DOHH2 (cell line): ENCODE measurements around the gene HSBP1L1.

ENCODE experiments used
- H3F3A ChIP-seq: fragments of 200-600 bp; sonication (generic), shearing (Covaris generic); 2 replicates; pipeline ENCODE4 v1.6.0; 2016; ENCODE audit warnings: antibody characterized with exemption, mild to moderate bottlenecking; ENCODE audit not compliant: control insufficient read depth, insufficient read depth
- H3K27ac ChIP-seq: fragments of 200-600 bp; sonication (generic); 2 replicates; pipeline ENCODE4 v1.5.1; 2014; ENCODE audit warnings: low read depth, mild to moderate bottlenecking, low read length, moderate library complexity
- H3K27me3 ChIP-seq: fragments of 200-600 bp; sonication (generic); 2 replicates; pipeline ENCODE4 v1.6.1; 2014; ENCODE audit warnings: mild to moderate bottlenecking, low read length, mixed read lengths; ENCODE audit not compliant: control insufficient read depth
- H3K36me3 ChIP-seq: fragments of 200-600 bp; sonication (generic); 2 replicates; pipeline ENCODE4 v1.6.1; 2014; ENCODE audit warnings: mild to moderate bottlenecking, low read length, moderate library complexity, mixed read lengths; ENCODE audit not compliant: control insufficient read depth
- H3K4me1 ChIP-seq: fragments of 200-600 bp; sonication (generic); 2 replicates; pipeline ENCODE4 v1.6.1; 2014; ENCODE audit warnings: mild to moderate bottlenecking, low read length, mixed read lengths; ENCODE audit not compliant: control insufficient read depth
- H3K4me2 ChIP-seq: fragments of 200-600 bp; sonication (generic); 2 replicates; pipeline ENCODE4 v1.6.0; 2014; ENCODE audit warnings: mild to moderate bottlenecking, low read length, moderate library complexity
- H3K4me3 ChIP-seq: fragments of 200-600 bp; sonication (generic); 2 replicates; pipeline ENCODE4 v1.5.1; 2014; ENCODE audit warnings: mild to moderate bottlenecking, low read length, mixed read lengths
- H3K79me2 ChIP-seq: fragments of 200-600 bp; sonication (generic); 2 replicates; pipeline ENCODE4 v1.6.1; 2014; ENCODE audit warnings: mild to moderate bottlenecking, low read length, mixed read lengths; ENCODE audit not compliant: control insufficient read depth
- H3K9me2 ChIP-seq: fragments of 200-600 bp; sonication (generic); replicated peaks from 2 replicates; pipeline ENCODE4 v1.6.1; 2014; ENCODE audit warnings: mild to moderate bottlenecking, low read length, mixed read lengths; ENCODE audit not compliant: control insufficient read depth
- H3K9me3 ChIP-seq: fragments of 200-600 bp; sonication (generic); 2 replicates; pipeline ENCODE4 v1.6.1; 2014; ENCODE audit warnings: antibody characterized with exemption, low read length, mixed read lengths; ENCODE audit not compliant: control insufficient read depth, insufficient read depth
- H4K20me1 ChIP-seq: fragments of 200-600 bp; sonication (generic); 2 replicates; pipeline ENCODE4 v1.6.0; 2014; ENCODE audit warnings: low read depth, mild to moderate bottlenecking, antibody characterized with exemption, low read length, moderate library complexity; ENCODE audit not compliant: control insufficient read depth, insufficient read depth
- CTCF ChIP-seq: fragments of 200-600 bp; sonication (generic); IDR thresholded peaks from one replicate; pipeline ENCODE4 v1.5.1; 2014; ENCODE audit warnings: antibody characterized with exemption, mild to moderate bottlenecking, low read depth, low read length; ENCODE audit not compliant: poor library complexity, severe bottlenecking
- EZH2phosphoT487 ChIP-seq: fragments of 200-600 bp; sonication (generic); IDR thresholded peaks from 2 replicates; pipeline ENCODE4 v1.6.1; 2017; ENCODE audit warnings: borderline replicate concordance, mild to moderate bottlenecking, antibody characterized with exemption, low read length, moderate library complexity, mixed read lengths

Gene HSBP1L1

GRCh38 chr18:79935098-79935480, 29.4 kb upstream of the HSBP1L1 start:
- Histone ChIP-seq H3K27ac (no peak overlapping the region), H3K36me3 (peaks cover 66% of the 10 kb centered on the region), H3K4me3 (no peak overlapping the region), H4K20me1 (peaks cover 5% of the 10 kb centered on the region; the same call in 1 of the 2 replicates), H3F3A (no peaks in the 10 kb centered on the region), H3K4me2 (no peak overlapping the region), H3K27me3 (no peaks in the 10 kb centered on the region), H3K9me2 (no peaks in the 10 kb centered on the region), H3K9me3 (peaks cover 14% of the 10 kb centered on the region), H3K4me1 (no peaks in the 10 kb centered on the region), H3K79me2 (peaks cover 86% of the 10 kb centered on the region)
- TF ChIP-seq CTCF (no peak), EZH2phosphoT487 (no peak)

- H4K20me1 ChIP-seq, result peaks cover 5% of the 10 kb centered on the region; the same call in 1 of the 2 replicates
- H3K9me3 ChIP-seq, result peaks cover 10% of the 10 kb centered on the region; the same call in 1 of the 2 replicates
- H3K9me2 ChIP-seq, result no peaks in the 10 kb centered on the region
- H3K27me3 ChIP-seq, result no peaks in the 10 kb centered on the region
- H3K27ac ChIP-seq, result no peak overlapping the region
- no peak overlapping the region for H3K4me3 ChIP-seq
- peaks cover 86% of the 10 kb centered on the region for H3K79me2 ChIP-seq
- H3K4me1 ChIP-seq, result no peaks in the 10 kb centered on the region
- peaks cover 66% of the 10 kb centered on the region for H3K36me3 ChIP-seq
- H3K4me2 ChIP-seq, result no peak overlapping the region
- H3F3A ChIP-seq, result no peaks in the 10 kb centered on the region
- TF ChIP-seq CTCF (no peak), EZH2phosphoT487 (no peak)
These were observed 28.9 kb upstream of the HSBP1L1 start for GRCh38 chr18:79935499-79935898.

- H3K27ac ChIP-seq, result no peak overlapping the region
- no peaks in the 10 kb centered on the region for H3K4me1 ChIP-seq
- TF ChIP-seq EZH2phosphoT487 (no peak), CTCF (no peak)
- H3K79me2 ChIP-seq, result peaks cover 90% of the 10 kb centered on the region
- no peak overlapping the region for H3K4me3 ChIP-seq
- peaks cover 5% of the 10 kb centered on the region for H4K20me1 ChIP-seq
- H3K4me2 ChIP-seq, result no peak overlapping the region
- H3K9me2 ChIP-seq, result no peaks in the 10 kb centered on the region
- H3K36me3 ChIP-seq, result peaks cover 68% of the 10 kb centered on the region
- no peaks in the 10 kb centered on the region for H3K27me3 ChIP-seq
- no peaks in the 10 kb centered on the region for H3F3A ChIP-seq
- H3K9me3 ChIP-seq, result peaks cover 10% of the 10 kb centered on the region; the same call in 1 of the 2 replicates
These were observed 28.5 kb upstream of the HSBP1L1 start for GRCh38 chr18:79935925-79936324.

GRCh38 chr18:79936641-79937040, 27.8 kb upstream of the HSBP1L1 start:
- no peak overlapping the region for H3K27ac ChIP-seq
- peaks cover 90% of the 10 kb centered on the region for H3K79me2 ChIP-seq

More at GRCh38 chr18:79936641-79937040, 27.8 kb upstream of the HSBP1L1 start:
- H3K9me3 ChIP-seq, result peaks cover 6% of the 10 kb centered on the region; the same call in 1 of the 2 replicates
- no peak overlapping the region for H3K4me3 ChIP-seq
- no peaks in the 10 kb centered on the region for H3K27me3 ChIP-seq
- H4K20me1 ChIP-seq, result peaks cover 5% of the 10 kb centered on the region
- no peaks in the 10 kb centered on the region for H3K9me2 ChIP-seq
- no peaks in the 10 kb centered on the region for H3K4me1 ChIP-seq
- TF ChIP-seq EZH2phosphoT487, result no peak
- H3K4me2 ChIP-seq, result no peak overlapping the region
- H3F3A ChIP-seq, result no peaks in the 10 kb centered on the region
- H3K36me3 ChIP-seq, result peaks cover 68% of the 10 kb centered on the region
